Upper lobe of left lung (tissue), 6 donors: ENCODE results near the gene CYS1. TPM values are rescaled to one million over a fixed set of nuclear protein-coding genes. Genes with fewer than 3 reads are reported as not detected.
A peak's percentile ranks its signal among the peaks of the same experiment; 100 is the strongest.
"Not testable (repeated sequence)": the region's sequence is repeated elsewhere in the genome, so short reads cannot be mapped to it uniquely, and the experiment has no call there.

Source experiments
- ATAC-seq, 2 donors: fragments of 200-7000 bp; cut with Tn5 transposase; one replicate each; pipeline ENCODE4 v1.9.1; 2022; ENCODE audit warnings: mild to moderate bottlenecking in 2 of 2, moderate library complexity in 2 of 2; ENCODE audit not compliant: low FRiP score in 2 of 2
- DNase-seq, 2 donors: peaks; one replicate each; pipeline ENCODE4 v3.0.0-alpha.2; 2019 to 2020
- H3K27ac ChIP-seq, 4 donors: fragments of 200-600 bp; sonication (generic); one replicate each; pipeline ENCODE4 v1.5.1; 2016 to 2019
- H3K27me3 ChIP-seq, 4 donors: fragments of 200-600 bp; sonication (generic); one replicate each; pipeline ENCODE4 v1.5.1; 2017 to 2019
- H3K36me3 ChIP-seq, 4 donors: fragments of 200-600 bp; sonication (generic); one replicate each; pipeline ENCODE4 v1.5.1; 2016 to 2019
- H3K4me1 ChIP-seq, 4 donors: fragments of 200-600 bp; sonication (generic); one replicate each; pipeline ENCODE4 v1.5.1; 2018 to 2019
- H3K4me3 ChIP-seq, 4 donors: fragments of 200-600 bp; sonication (generic); one replicate each; pipeline ENCODE4 v1.5.1; 2017 to 2019; ENCODE audit warnings: mild to moderate bottlenecking in 2 of 4, moderate library complexity in 1 of 4
- H3K9me3 ChIP-seq, 4 donors: fragments of 200-600 bp; sonication (generic); one replicate each; pipeline ENCODE4 v1.5.1; 2018 to 2019
- CTCF ChIP-seq, 6 experiments: fragments of 450-650 bp in 4 of 6; fragments of 200-600 bp in 2 of 6; sonication (generic) in 2 of 6; IDR thresholded peaks; one replicate each; pipeline ENCODE4 v1.5.1; 2016 to 2019; ENCODE audit warnings: antibody characterized with exemption in 6 of 6
- EP300 ChIP-seq, 4 donors: sonication (generic); formaldehyde crosslinking; IDR thresholded peaks; one replicate each; pipeline ENCODE4 v1.5.1; 2017; ENCODE audit warnings: antibody characterized with exemption in 4 of 4, control low read depth in 2 of 4
- POLR2A ChIP-seq, 4 donors: fragments of 450-650 bp; IDR thresholded peaks; one replicate each; pipeline ENCODE4 v1.5.1; 2016 to 2017; ENCODE audit warnings: antibody characterized with exemption in 4 of 4, mild to moderate bottlenecking in 2 of 4
- POLR2AphosphoS5 ChIP-seq, 2 donors: sonication (generic); formaldehyde crosslinking; IDR thresholded peaks; one replicate each; pipeline ENCODE4 v1.5.1; 2017; ENCODE audit warnings: antibody characterized with exemption in 2 of 2
- WGBS, 2 donors: methylation state at CpG; one replicate each; pipeline ENCODE4 v1.1.5; 2017 to 2018; 5-methylcytosine and 5-hydroxymethylcytosine counted together
- total RNA-seq, 6 donors: library from RNA; depleted of rRNA in 4 of 6; stranded (reverse); fragments of >200 nt in 4 of 6; gene quantifications; one replicate each; pipeline versions ENCODE4 v1.1.0 to v1.2.1, GENCODE V29; 2016 to 2021
- donor health status: DM: no; HTN: no; CAD: no; lungs with moderate emphysema.
- donor health status: DM: no; HTN: yes; CAD: no; lungs with severe emphysema.

The CYS1 gene
- total RNA-seq, 6 donors from 2014 or later = 1.0 to 8.2 (median 5.6) TPM

- H3K4me3 ChIP-seq = no peak overlapping the region
- DNase-seq = no peak
Measured at GRCh38 chr2:10094271-10094814, 14.1 kb upstream of the CYS1 start.

GRCh38 chr2:10091889-10092244 is 11.7 kb upstream of the CYS1 start:
- 100% methylated on average over 2 of the region's 2 CpGs for WGBS, 2 donors
- DNase-seq, H3K4me1 ChIP-seq, H3K36me3 ChIP-seq, H3K27ac ChIP-seq, ATAC-seq, H3K9me3 ChIP-seq, H3K27me3 ChIP-seq: not testable (repeated sequence)
- H3K4me3 ChIP-seq = peak overlapping the region in 2 of 4 donors; percentile 43 to 51

More at GRCh38 chr2:10094271-10094814, 14.1 kb upstream of the CYS1 start:
- H3K27me3 ChIP-seq = peaks cover 0 to 6% (median 2%) of the 10 kb centered on the region in 4 donors
- ATAC-seq = no peak
- no peak overlapping the region for H3K27ac ChIP-seq
- no peak for TF ChIP-seq POLR2A (IDR thresholded peaks at IDR 0.05)
- TF ChIP-seq EP300 (IDR thresholded peaks at IDR 0.05) = no peak
- no peak for TF ChIP-seq POLR2AphosphoS5 (IDR thresholded peaks at IDR 0.05)
- no peak for TF ChIP-seq CTCF (IDR thresholded peaks at IDR 0.05)
- WGBS, 2 donors = 85 to 90% methylated on average over 12 to 13 of the region's 13 CpGs
- no peaks in the 10 kb centered on the region for H3K9me3 ChIP-seq
- H3K4me1 ChIP-seq = peaks cover 6 to 16% (median 10%) of the 10 kb centered on the region in 4 donors
- H3K36me3 ChIP-seq = no peaks in the 10 kb centered on the region

- Histone ChIP-seq H3K36me3 (no peaks in the 10 kb centered on the region), H3K27me3 (peaks cover 0 to 6% (median 2%) of the 10 kb centered on the region in 4 donors), H3K9me3 (no peaks in the 10 kb centered on the region), H3K4me1 (peaks cover 6 to 9% (median 7%) of the 10 kb centered on the region in 4 donors), H3K27ac (no peak overlapping the region), H3K4me3 (peak overlapping the region in 3 of 4 donors; percentile 35 to 51 (median 43))
- TF ChIP-seq POLR2AphosphoS5 (IDR thresholded peaks at IDR 0.05) (no peak), CTCF (IDR thresholded peaks at IDR 0.05) (no peak), EP300 (IDR thresholded peaks at IDR 0.05) (no peak), POLR2A (IDR thresholded peaks at IDR 0.05) (no peak)
- peak; percentile 49 to 84 for DNase-seq
- ATAC-seq = peak; percentile 60 to 80
- WGBS, 2 donors = 10 to 28% methylated on average over 15 to 22 of the region's 52 CpGs
Measured at GRCh38 chr2:10091182-10091888, 11.1 kb upstream of the CYS1 start.

GRCh38 chr2:10089565-10090190 is 9.5 kb upstream of the CYS1 start:
- H3K4me1 ChIP-seq = peaks cover 6 to 9% (median 7%) of the 10 kb centered on the region in 4 donors
- DNase-seq (no peak), ATAC-seq (no peak)
- H3K36me3 ChIP-seq = no peaks in the 10 kb centered on the region
- no peak overlapping the region for H3K27ac ChIP-seq
- 39 to 60% methylated on average over 5 of the region's 5 CpGs for WGBS, 2 donors
- no peak for TF ChIP-seq POLR2A (IDR thresholded peaks at IDR 0.05)
- TF ChIP-seq POLR2AphosphoS5 (IDR thresholded peaks at IDR 0.05) = no peak
- no peak for TF ChIP-seq EP300 (IDR thresholded peaks at IDR 0.05)
- no peak for TF ChIP-seq CTCF (IDR thresholded peaks at IDR 0.05)
- H3K4me3 ChIP-seq = no peak overlapping the region
- H3K9me3 ChIP-seq = no peaks in the 10 kb centered on the region
- peaks cover 0 to 6% (median 2%) of the 10 kb centered on the region in 4 donors for H3K27me3 ChIP-seq

- DNase-seq = no peak
- Histone ChIP-seq H3K4me1 (peaks cover 6 to 9% (median 7%) of the 10 kb centered on the region in 4 donors), H3K9me3 (no peaks in the 10 kb centered on the region), H3K4me3 (no peak overlapping the region), H3K36me3 (no peaks in the 10 kb centered on the region), H3K27ac (no peak overlapping the region), H3K27me3 (peaks cover 0 to 6% (median 3%) of the 10 kb centered on the region in 4 donors)
- WGBS, 2 donors = 70 to 71% methylated on average over 5 to 8 of the region's 8 CpGs
- TF ChIP-seq CTCF (IDR thresholded peaks at IDR 0.05) = no peak
- no peak for TF ChIP-seq POLR2AphosphoS5 (IDR thresholded peaks at IDR 0.05)
- no peak for TF ChIP-seq EP300 (IDR thresholded peaks at IDR 0.05)
- TF ChIP-seq POLR2A (IDR thresholded peaks at IDR 0.05) = no peak
- no peak for ATAC-seq
Measured at GRCh38 chr2:10087360-10087759, 7.1 kb upstream of the CYS1 start.
